Smooth muscle cell (in vitro differentiated cells): ENCODE results near the gene KCNK15. TPM values are rescaled to one million over a fixed set of nuclear protein-coding genes. Genes with fewer than 3 reads are reported as not detected.

Experiments used
- DNase-seq: peaks from one replicate; lab custom pipeline; 2025; ENCODE audit not compliant: unreplicated experiment; lab: John Stamatoyannopoulos, UW
- H2AFZ ChIP-seq: fragments of 200-600 bp; sonication (generic); 2 replicates; pipeline ENCODE4 v1.6.0; 2016; ENCODE audit warnings: antibody characterized with exemption, low read depth, mild to moderate bottlenecking
- H3F3A ChIP-seq: fragments of 200-600 bp; sonication (generic); 2 replicates; pipeline ENCODE4 v1.6.0; 2017; ENCODE audit warnings: antibody characterized with exemption, low read depth
- H3K27ac ChIP-seq: fragments of 200-600 bp; sonication (generic); 2 replicates; pipeline ENCODE4 v1.5.1; 2016; ENCODE audit warnings: low read depth, mild to moderate bottlenecking
- H3K27me3 ChIP-seq: fragments of 200-600 bp; sonication (generic); 2 replicates; pipeline ENCODE4 v1.6.1; 2016; ENCODE audit warnings: low read depth, mild to moderate bottlenecking
- H3K36me3 ChIP-seq: fragments of 200-600 bp; sonication (generic); 2 replicates; pipeline ENCODE4 v1.5.1; 2016; ENCODE audit warnings: low read depth
- H3K4me1 ChIP-seq: fragments of 200-600 bp; sonication (generic); 2 replicates; pipeline ENCODE4 v1.5.1; 2016; ENCODE audit warnings: low read depth
- H3K4me2 ChIP-seq: fragments of 200-600 bp; sonication (generic); 2 replicates; pipeline ENCODE4 v1.6.0; 2016; ENCODE audit warnings: mild to moderate bottlenecking
- H3K4me3 ChIP-seq: fragments of 200-600 bp; sonication (generic); 2 replicates; pipeline ENCODE4 v1.5.1; 2016; ENCODE audit warnings: mild to moderate bottlenecking
- H3K79me2 ChIP-seq: fragments of 200-600 bp; sonication (generic); 2 replicates; pipeline ENCODE4 v1.6.0; 2016; ENCODE audit warnings: low read depth, mild to moderate bottlenecking
- H3K9ac ChIP-seq: fragments of 200-600 bp; sonication (generic); 2 replicates; pipeline ENCODE4 v1.6.0; 2016; ENCODE audit warnings: low read depth
- H3K9me3 ChIP-seq: fragments of 200-600 bp; sonication (generic); replicated peaks from 2 replicates; pipeline ENCODE4 v1.5.1; 2016; ENCODE audit warnings: low read depth
- H4K20me1 ChIP-seq: fragments of 200-600 bp; sonication (generic); 2 replicates; pipeline ENCODE4 v1.6.0; 2016; ENCODE audit warnings: low read depth
- WGBS: methylation state at CpG from one replicate; pipeline ENCODE4 v1.1.7; 2016; ENCODE audit warnings: low lambda C conversion rate; 5-methylcytosine and 5-hydroxymethylcytosine counted together
- polyA plus RNA-seq: library from polyadenylated mRNA; unstranded; fragments of >200 nt; fragmentation: Nextera tagmentation; extraction: Ambion mirVana; gene quantifications from 2 replicates; pipeline ENCODE4 v1.2.1, GENCODE V29; 2016
- total RNA-seq: library from RNA; depleted of rRNA; stranded (reverse); fragments of >200 nt; gene quantifications from 2 replicates; pipeline ENCODE4 v1.2.3, GENCODE V29; 2014
- TF ChIP-seq, protein P1 (sequence below): fragments of 200-600 bp; sonication (generic); IDR thresholded peaks from 2 replicates; pipeline ENCODE4 v1.5.1; 2017; ENCODE audit warnings: borderline replicate concordance, mild to moderate bottlenecking, antibody characterized with exemption; ENCODE audit not compliant: insufficient read depth, poor library complexity, severe bottlenecking

KCNK15 gene
- total and polyA plus RNA-seq, 2 experiments from 2014 or later: 0.06 to 0.54 TPM

- Histone ChIP-seq H3K9ac (no peak overlapping the region), H2AFZ (no peak overlapping the region), H3K4me1 (peaks cover 7% of the 10 kb centered on the region), H3K36me3 (no peaks in the 10 kb centered on the region), H3K27me3 (no peaks in the 10 kb centered on the region), H3F3A (peaks cover 3% of the 10 kb centered on the region), H3K4me3 (no peak overlapping the region), H3K27ac (no peak overlapping the region), H3K79me2 (no peaks in the 10 kb centered on the region), H3K9me3 (no peaks in the 10 kb centered on the region), H3K4me2 (no peak overlapping the region), H4K20me1 (no peaks in the 10 kb centered on the region)
- no peak for DNase-seq
- WGBS: 88% methylated on average over 4 of the region's 4 CpGs
- TF ChIP-seq, protein P1, sequence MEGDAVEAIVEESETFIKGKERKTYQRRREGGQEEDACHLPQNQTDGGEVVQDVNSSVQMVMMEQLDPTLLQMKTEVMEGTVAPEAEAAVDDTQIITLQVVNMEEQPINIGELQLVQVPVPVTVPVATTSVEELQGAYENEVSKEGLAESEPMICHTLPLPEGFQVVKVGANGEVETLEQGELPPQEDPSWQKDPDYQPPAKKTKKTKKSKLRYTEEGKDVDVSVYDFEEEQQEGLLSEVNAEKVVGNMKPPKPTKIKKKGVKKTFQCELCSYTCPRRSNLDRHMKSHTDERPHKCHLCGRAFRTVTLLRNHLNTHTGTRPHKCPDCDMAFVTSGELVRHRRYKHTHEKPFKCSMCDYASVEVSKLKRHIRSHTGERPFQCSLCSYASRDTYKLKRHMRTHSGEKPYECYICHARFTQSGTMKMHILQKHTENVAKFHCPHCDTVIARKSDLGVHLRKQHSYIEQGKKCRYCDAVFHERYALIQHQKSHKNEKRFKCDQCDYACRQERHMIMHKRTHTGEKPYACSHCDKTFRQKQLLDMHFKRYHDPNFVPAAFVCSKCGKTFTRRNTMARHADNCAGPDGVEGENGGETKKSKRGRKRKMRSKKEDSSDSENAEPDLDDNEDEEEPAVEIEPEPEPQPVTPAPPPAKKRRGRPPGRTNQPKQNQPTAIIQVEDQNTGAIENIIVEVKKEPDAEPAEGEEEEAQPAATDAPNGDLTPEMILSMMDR: no peak
Observed at GRCh38 chr20:44705364-44706094, 40.1 kb upstream of the KCNK15 start.

DNA sequence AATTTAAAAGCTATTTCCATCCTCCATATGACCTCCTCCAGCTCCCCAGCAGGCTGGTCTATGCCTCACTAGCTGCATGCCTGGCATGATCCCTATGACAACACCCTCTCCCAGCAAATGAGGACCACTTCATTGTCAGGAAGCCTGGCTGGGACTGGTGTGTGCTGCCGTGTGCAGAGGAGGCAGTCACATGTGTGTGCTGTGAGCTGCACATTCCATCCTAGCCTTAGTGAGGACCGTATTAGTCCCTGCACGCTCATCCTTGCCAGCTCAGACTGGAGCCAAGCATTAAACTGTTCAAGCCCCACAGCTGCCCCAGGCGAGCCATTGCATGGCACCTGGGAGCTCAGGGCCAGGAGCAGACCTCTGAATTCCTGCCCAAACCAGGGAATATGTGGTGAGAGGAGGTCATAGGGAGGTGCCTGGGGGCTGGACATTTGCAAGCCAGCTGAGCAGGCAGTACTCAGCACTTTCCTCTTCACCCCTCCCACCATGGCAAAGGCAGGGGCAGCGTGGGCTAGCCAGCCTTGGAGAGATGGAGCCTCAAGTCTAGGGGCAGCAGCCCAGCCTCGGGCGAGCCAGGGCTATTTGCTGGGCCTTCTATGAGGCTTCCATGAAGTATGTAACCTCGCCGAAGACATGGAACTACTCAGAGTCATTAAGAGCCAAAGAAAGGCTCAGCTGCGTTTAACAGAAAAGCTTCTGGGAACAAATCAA, 39.2 kb upstream of the KCNK15 start:
- TF ChIP-seq, protein P1: no peak
- Histone ChIP-seq H3K4me3 (no peak overlapping the region), H3K9ac (no peak overlapping the region), H2AFZ (no peak overlapping the region), H3K27ac (no peak overlapping the region), H4K20me1 (no peaks in the 10 kb centered on the region), H3K27me3 (no peaks in the 10 kb centered on the region), H3K79me2 (no peaks in the 10 kb centered on the region), H3F3A (peaks cover 3% of the 10 kb centered on the region), H3K9me3 (no peaks in the 10 kb centered on the region), H3K4me2 (no peak overlapping the region), H3K4me1 (peaks cover 4% of the 10 kb centered on the region), H3K36me3 (no peaks in the 10 kb centered on the region)
- 57% methylated on average over 10 of the region's 10 CpGs for WGBS
- no peak for DNase-seq

GRCh38 chr20:44707018-44707579, 38.6 kb upstream of the KCNK15 start:
- DNase-seq: no peak
- TF ChIP-seq, protein P1: no peak
- no peaks in the 10 kb centered on the region for H3K36me3 ChIP-seq
- H2AFZ ChIP-seq: no peak overlapping the region
- 93% methylated on average over 5 of the region's 5 CpGs for WGBS
- no peaks in the 10 kb centered on the region for H3K79me2 ChIP-seq
- H3K27ac ChIP-seq: no peak overlapping the region
- H3K4me3 ChIP-seq: no peak overlapping the region
- no peak overlapping the region for H3K9ac ChIP-seq
- no peaks in the 10 kb centered on the region for H4K20me1 ChIP-seq
- no peaks in the 10 kb centered on the region for H3K9me3 ChIP-seq
- no peaks in the 10 kb centered on the region for H3K27me3 ChIP-seq
- no peaks in the 10 kb centered on the region for H3K4me1 ChIP-seq
- H3F3A ChIP-seq: peaks cover 3% of the 10 kb centered on the region
- H3K4me2 ChIP-seq: no peak overlapping the region
